ENCODE results near the gene GABRB2. TPM values are rescaled to one million over a fixed set of nuclear protein-coding genes. Genes with fewer than 3 reads are reported as not detected.
"Not testable (repeated sequence)": the region's sequence is repeated elsewhere in the genome, so short reads cannot be mapped to it uniquely, and the experiment has no call there.

GABRB2 gene
- total RNA-seq, 1 donor from 2014 or later = 0.56 TPM

DNA sequence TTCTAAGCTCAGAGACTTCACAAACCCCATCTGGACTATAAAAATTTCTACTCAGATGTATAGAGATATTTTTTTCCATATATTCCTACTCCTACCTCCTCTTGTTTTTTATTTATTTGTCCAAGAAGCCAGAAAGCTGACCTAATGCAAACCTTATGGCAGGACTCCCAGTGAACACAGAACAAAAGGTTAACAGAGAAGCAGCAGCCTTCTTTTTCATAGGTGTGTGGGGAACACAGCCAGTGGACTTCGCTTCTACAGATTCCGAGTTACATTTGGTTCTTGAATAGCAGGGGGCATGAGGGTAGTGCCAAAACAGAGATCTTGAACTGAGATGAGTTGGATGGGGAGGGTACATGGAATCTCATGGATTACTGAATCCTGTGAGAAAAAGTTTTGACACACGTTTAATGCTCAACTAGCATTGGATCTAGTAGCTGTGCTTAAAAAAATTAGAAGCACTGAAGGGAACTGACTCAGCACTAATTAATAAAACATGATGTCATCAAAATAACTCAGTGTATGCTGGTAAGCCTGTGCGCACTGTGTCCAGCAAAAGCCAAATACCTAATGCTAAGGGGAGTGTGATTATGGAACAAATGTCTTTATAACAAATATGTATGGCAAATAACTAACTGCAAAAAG lies 240.1 kb downstream of the GABRB2 start:
- no peak for DNase-seq
- Histone ChIP-seq H3K4me1 (no peaks in the 10 kb centered on the region), H3K4me3 (no peak overlapping the region), H3K27ac (no peak overlapping the region), H3K9me3 (no peaks in the 10 kb centered on the region), H3K27me3 (ENCODE audit: low read depth) (no peaks in the 10 kb centered on the region), H3K36me3 (no peaks in the 10 kb centered on the region)
- no peak for ATAC-seq
- intact Hi-C loops (cut with DNase I) = no loop called here
- TF ChIP-seq, protein P1, sequence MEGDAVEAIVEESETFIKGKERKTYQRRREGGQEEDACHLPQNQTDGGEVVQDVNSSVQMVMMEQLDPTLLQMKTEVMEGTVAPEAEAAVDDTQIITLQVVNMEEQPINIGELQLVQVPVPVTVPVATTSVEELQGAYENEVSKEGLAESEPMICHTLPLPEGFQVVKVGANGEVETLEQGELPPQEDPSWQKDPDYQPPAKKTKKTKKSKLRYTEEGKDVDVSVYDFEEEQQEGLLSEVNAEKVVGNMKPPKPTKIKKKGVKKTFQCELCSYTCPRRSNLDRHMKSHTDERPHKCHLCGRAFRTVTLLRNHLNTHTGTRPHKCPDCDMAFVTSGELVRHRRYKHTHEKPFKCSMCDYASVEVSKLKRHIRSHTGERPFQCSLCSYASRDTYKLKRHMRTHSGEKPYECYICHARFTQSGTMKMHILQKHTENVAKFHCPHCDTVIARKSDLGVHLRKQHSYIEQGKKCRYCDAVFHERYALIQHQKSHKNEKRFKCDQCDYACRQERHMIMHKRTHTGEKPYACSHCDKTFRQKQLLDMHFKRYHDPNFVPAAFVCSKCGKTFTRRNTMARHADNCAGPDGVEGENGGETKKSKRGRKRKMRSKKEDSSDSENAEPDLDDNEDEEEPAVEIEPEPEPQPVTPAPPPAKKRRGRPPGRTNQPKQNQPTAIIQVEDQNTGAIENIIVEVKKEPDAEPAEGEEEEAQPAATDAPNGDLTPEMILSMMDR (IDR thresholded peaks at IDR 0.05) = no peak

DNA sequence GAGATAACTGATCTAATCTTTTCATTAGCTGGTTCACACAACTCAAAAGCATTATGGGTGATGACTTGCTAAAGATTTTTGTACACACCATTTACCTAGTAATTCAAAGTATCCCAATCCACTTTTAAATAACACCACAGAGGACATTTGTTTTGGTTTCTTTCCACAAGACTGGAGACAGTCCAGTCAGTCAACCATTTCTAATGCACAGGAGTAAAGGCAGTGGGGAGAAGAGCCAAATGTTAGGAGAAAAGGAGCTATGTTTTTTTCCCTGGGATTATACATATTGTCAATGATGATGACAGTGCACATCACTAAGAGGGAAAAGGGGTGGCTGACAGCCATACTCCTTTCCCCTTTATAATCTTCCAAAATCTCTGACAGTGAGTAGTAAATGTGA lies 240.9 kb downstream of the GABRB2 start:
- DNase-seq (no peak), ATAC-seq (no peak)
- Histone ChIP-seq H3K27ac (no peak overlapping the region), H3K4me3 (no peak overlapping the region), H3K36me3 (no peaks in the 10 kb centered on the region), H3K4me1 (no peaks in the 10 kb centered on the region), H3K27me3 (ENCODE audit: low read depth) (no peaks in the 10 kb centered on the region), H3K9me3 (no peaks in the 10 kb centered on the region)
- intact Hi-C loops (cut with DNase I) = no loop called here
- TF ChIP-seq, protein P1 (IDR thresholded peaks at IDR 0.05) = no peak

DNA sequence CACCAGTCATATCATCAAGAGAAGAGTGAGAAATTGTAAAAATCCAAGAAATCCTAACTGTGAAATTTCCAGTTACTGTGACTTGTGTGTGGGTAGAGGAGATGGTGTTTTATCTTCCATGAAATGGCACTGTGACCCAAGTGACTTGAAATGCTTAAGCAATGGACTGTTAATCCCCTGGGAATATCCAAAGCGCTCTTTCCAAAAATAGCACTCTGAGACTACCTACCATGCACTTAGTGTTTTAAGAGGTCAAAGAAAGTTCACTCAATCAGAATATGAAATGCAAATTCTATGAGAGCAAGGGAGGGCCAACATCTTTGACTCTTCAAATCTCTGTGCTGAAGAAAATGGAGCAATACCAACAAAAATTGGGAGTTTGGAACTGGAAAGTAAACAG lies 244.0 kb downstream of the GABRB2 start:
- no peak for DNase-seq
- Histone ChIP-seq H3K27ac (no peak overlapping the region), H3K36me3 (no peaks in the 10 kb centered on the region), H3K4me3 (no peak overlapping the region), H3K27me3 (ENCODE audit: low read depth) (no peaks in the 10 kb centered on the region), H3K9me3 (peaks cover under 1% of the 10 kb centered on the region), H3K4me1 (no peaks in the 10 kb centered on the region)
- intact Hi-C loops (cut with DNase I) = no loop called here
- ATAC-seq = no peak
- TF ChIP-seq, protein P1 (IDR thresholded peaks at IDR 0.05) = no peak

DNA sequence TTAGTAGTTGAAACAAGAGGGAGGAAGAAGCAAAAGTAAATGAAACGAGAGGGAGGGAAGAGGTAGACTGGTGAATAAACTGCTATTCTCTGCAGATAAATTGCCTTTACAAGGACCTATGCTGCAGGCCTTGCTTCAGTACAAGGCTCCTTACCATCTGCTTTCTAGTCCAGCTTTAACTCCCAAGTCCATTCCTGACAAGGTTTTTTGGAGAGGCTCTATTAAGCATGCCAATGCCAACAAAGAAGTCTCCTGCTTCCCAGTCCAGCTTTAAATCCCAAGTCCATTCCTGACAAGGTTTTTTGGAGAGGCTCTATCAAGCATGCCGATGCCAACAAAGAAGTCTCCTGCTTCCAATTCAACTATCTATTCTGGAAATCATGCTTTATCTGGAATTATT lies 244.9 kb downstream of the GABRB2 start:
- intact Hi-C loops (cut with DNase I) = no loop called here
- Histone ChIP-seq H3K27me3 (ENCODE audit: low read depth) (no peaks in the 10 kb centered on the region), H3K27ac (no peak overlapping the region), H3K9me3 (peaks cover 4% of the 10 kb centered on the region), H3K4me1 (no peaks in the 10 kb centered on the region), H3K36me3 (no peaks in the 10 kb centered on the region), H3K4me3 (no peak overlapping the region)
- DNase-seq = no peak
- ATAC-seq = no peak
- TF ChIP-seq, protein P1 (IDR thresholded peaks at IDR 0.05) = no peak

DNA sequence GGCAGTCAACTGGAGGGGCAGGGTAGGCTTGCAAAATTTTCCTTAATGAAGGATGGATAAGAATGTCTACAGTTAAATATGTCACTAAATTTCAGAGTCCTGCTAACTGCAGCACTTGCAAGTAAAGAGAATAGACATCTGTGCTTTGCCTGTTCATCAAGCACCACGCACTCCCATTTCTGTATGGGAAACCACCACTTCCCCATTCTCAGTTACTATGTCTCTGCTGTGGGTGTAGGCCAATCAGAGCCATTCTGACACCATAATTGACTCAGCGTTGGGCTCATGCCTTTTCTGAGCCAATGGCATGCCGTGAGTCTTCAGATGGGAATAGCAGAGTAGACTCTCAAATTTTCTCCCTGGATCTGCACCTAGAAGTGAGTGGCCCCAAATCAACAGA lies 247.5 kb downstream of the GABRB2 start:
- Histone ChIP-seq H3K4me1 (no peaks in the 10 kb centered on the region), H3K4me3 (no peak overlapping the region), H3K36me3 (no peaks in the 10 kb centered on the region), H3K27ac (no peak overlapping the region), H3K9me3 (peaks cover 4% of the 10 kb centered on the region), H3K27me3 (ENCODE audit: low read depth) (no peaks in the 10 kb centered on the region)
- DNase-seq (no peak), ATAC-seq (no peak)
- intact Hi-C loops (cut with DNase I) = no loop called here
- TF ChIP-seq, protein P1 (IDR thresholded peaks at IDR 0.05) = no peak

DNA sequence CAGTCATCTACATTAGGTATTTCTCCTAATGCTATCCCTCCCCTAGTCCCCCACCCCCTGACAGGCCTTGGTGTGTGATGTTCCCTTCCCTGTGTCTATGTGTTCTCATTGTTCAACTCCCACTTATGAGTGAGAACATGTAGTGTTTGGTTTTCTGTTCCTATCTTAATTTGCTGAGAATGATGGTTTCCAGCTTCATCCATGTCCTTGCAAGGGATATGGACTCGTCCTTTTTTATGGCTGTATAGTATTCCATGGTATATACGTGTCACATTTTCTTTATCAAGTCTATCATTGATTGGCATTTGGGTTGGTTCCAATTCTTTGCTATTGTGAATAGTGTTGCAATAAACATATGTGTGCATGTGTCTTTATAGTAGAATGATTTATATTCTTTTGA lies 249.1 kb downstream of the GABRB2 start:
- H3K4me3 ChIP-seq; H3K27me3 ChIP-seq (ENCODE audit: low read depth); intact Hi-C loops (cut with DNase I); H3K4me1 ChIP-seq; DNase-seq; H3K9me3 ChIP-seq; ATAC-seq; H3K27ac ChIP-seq; H3K36me3 ChIP-seq: not testable (repeated sequence)

All from lower lobe of right lung (tissue), 2 donors.